ENCODE measurements around the gene CHRNG.

CHRNG gene

GRCh38 chr2:232539298-232540231, at the start of gene CHRNG:
Gene CHRNG (plus strand): TSS chr2:232539692. CDS start chr2:232539748, 56 bp downstream.
- peaks cover 11% of the 10 kb centered on the region for H3K9me3 ChIP-seq (ENCODE audit: control insufficient read depth, low read length)
- no peak within 1 kb of the TSS for H3K4me3 ChIP-seq (ENCODE audit: low read length)
- H3K4me1 ChIP-seq (ENCODE audit: control insufficient read depth, insufficient read depth, low read length), result no peaks in the 10 kb centered on the region
- no peak for DNase-seq (ENCODE audit: low read depth)
- H3K9ac ChIP-seq (ENCODE audit: low read length), result no peak within 1 kb of the TSS
- H3K36me3 ChIP-seq (ENCODE audit: control insufficient read depth, insufficient read depth, low read length, severe bottlenecking), result no peaks in the 10 kb centered on the region
- H3K27me3 ChIP-seq (replicated peaks; ENCODE audit: control insufficient read depth, insufficient read depth, low read length), result peaks cover 39% of the 10 kb centered on the region

GRCh38 chr2:232490221-232491138, 49.0 kb upstream of the CHRNG start:
- Histone ChIP-seq H3K9ac (ENCODE audit: low read length) (no peak overlapping the region), H3K36me3 (ENCODE audit: control insufficient read depth, insufficient read depth, low read length, severe bottlenecking) (no peaks in the 10 kb centered on the region), H3K9me3 (ENCODE audit: control insufficient read depth, low read length) (no peaks in the 10 kb centered on the region), H3K4me3 (ENCODE audit: low read length) (no peak overlapping the region), H3K27me3 (replicated peaks; ENCODE audit: control insufficient read depth, insufficient read depth, low read length) (peaks cover 24% of the 10 kb centered on the region), H3K4me1 (ENCODE audit: control insufficient read depth, insufficient read depth, low read length) (no peaks in the 10 kb centered on the region)
- no peak for DNase-seq (ENCODE audit: low read depth)

- Histone ChIP-seq H3K27me3 (replicated peaks; ENCODE audit: control insufficient read depth, insufficient read depth, low read length) (peaks cover 27% of the 10 kb centered on the region), H3K36me3 (ENCODE audit: control insufficient read depth, insufficient read depth, low read length, severe bottlenecking) (no peaks in the 10 kb centered on the region), H3K9ac (ENCODE audit: low read length) (no peak overlapping the region), H3K4me1 (ENCODE audit: control insufficient read depth, insufficient read depth, low read length) (no peaks in the 10 kb centered on the region), H3K9me3 (ENCODE audit: control insufficient read depth, low read length) (no peaks in the 10 kb centered on the region), H3K4me3 (ENCODE audit: low read length) (no peak overlapping the region)
- DNase-seq (ENCODE audit: low read depth), result no peak
These were observed 48.2 kb upstream of the CHRNG start for GRCh38 chr2:232491139-232491780.

GRCh38 chr2:232492236-232492848, 47.1 kb upstream of the CHRNG start:
- Histone ChIP-seq H3K4me1 (ENCODE audit: control insufficient read depth, insufficient read depth, low read length) (no peaks in the 10 kb centered on the region), H3K27me3 (replicated peaks; ENCODE audit: control insufficient read depth, insufficient read depth, low read length) (peaks cover 19% of the 10 kb centered on the region), H3K4me3 (ENCODE audit: low read length) (no peak overlapping the region), H3K9ac (ENCODE audit: low read length) (no peak overlapping the region), H3K36me3 (ENCODE audit: control insufficient read depth, insufficient read depth, low read length, severe bottlenecking) (no peaks in the 10 kb centered on the region), H3K9me3 (ENCODE audit: control insufficient read depth, low read length) (no peaks in the 10 kb centered on the region)
- no peak for DNase-seq (ENCODE audit: low read depth)

GRCh38 chr2:232492963-232493700, 46.4 kb upstream of the CHRNG start:
- DNase-seq (ENCODE audit: low read depth), result no peak
- Histone ChIP-seq H3K9me3 (ENCODE audit: control insufficient read depth, low read length) (no peaks in the 10 kb centered on the region), H3K9ac (ENCODE audit: low read length) (no peak overlapping the region), H3K4me1 (ENCODE audit: control insufficient read depth, insufficient read depth, low read length) (no peaks in the 10 kb centered on the region), H3K27me3 (replicated peaks; ENCODE audit: control insufficient read depth, insufficient read depth, low read length) (peaks cover 22% of the 10 kb centered on the region), H3K4me3 (ENCODE audit: low read length) (no peak overlapping the region), H3K36me3 (ENCODE audit: control insufficient read depth, insufficient read depth, low read length, severe bottlenecking) (no peaks in the 10 kb centered on the region)

- no peaks in the 10 kb centered on the region for H3K4me1 ChIP-seq (ENCODE audit: control insufficient read depth, insufficient read depth, low read length)
- H3K9me3 ChIP-seq (ENCODE audit: control insufficient read depth, low read length), result no peaks in the 10 kb centered on the region
- H3K27me3 ChIP-seq (replicated peaks; ENCODE audit: control insufficient read depth, insufficient read depth, low read length), result peaks cover 21% of the 10 kb centered on the region
- H3K4me3 ChIP-seq (ENCODE audit: low read length), result no peak overlapping the region
- no peaks in the 10 kb centered on the region for H3K36me3 ChIP-seq (ENCODE audit: control insufficient read depth, insufficient read depth, low read length, severe bottlenecking)
- no peak overlapping the region for H3K9ac ChIP-seq (ENCODE audit: low read length)
- DNase-seq (ENCODE audit: low read depth), result no peak
These were observed 45.6 kb upstream of the CHRNG start for GRCh38 chr2:232493701-232494474.

GRCh38 chr2:232494542-232494941, 45.0 kb upstream of the CHRNG start:
- peaks cover 26% of the 10 kb centered on the region for H3K27me3 ChIP-seq (replicated peaks; ENCODE audit: control insufficient read depth, insufficient read depth, low read length)
- no peaks in the 10 kb centered on the region for H3K36me3 ChIP-seq (ENCODE audit: control insufficient read depth, insufficient read depth, low read length, severe bottlenecking)
- no peaks in the 10 kb centered on the region for H3K9me3 ChIP-seq (ENCODE audit: control insufficient read depth, low read length)
- no peak overlapping the region for H3K4me3 ChIP-seq (ENCODE audit: low read length)
- no peaks in the 10 kb centered on the region for H3K4me1 ChIP-seq (ENCODE audit: control insufficient read depth, insufficient read depth, low read length)
- no peak for DNase-seq (ENCODE audit: low read depth)
- no peak overlapping the region for H3K9ac ChIP-seq (ENCODE audit: low read length)

GRCh38 chr2:232495292-232495691, 44.2 kb upstream of the CHRNG start:
- H3K9me3 ChIP-seq (ENCODE audit: control insufficient read depth, low read length), result no peaks in the 10 kb centered on the region
- H3K4me3 ChIP-seq (ENCODE audit: low read length), result no peak overlapping the region
- H3K4me1 ChIP-seq (ENCODE audit: control insufficient read depth, insufficient read depth, low read length), result no peaks in the 10 kb centered on the region
- no peaks in the 10 kb centered on the region for H3K36me3 ChIP-seq (ENCODE audit: control insufficient read depth, insufficient read depth, low read length, severe bottlenecking)
- peaks cover 26% of the 10 kb centered on the region for H3K27me3 ChIP-seq (replicated peaks; ENCODE audit: control insufficient read depth, insufficient read depth, low read length)
- DNase-seq (ENCODE audit: low read depth), result no peak
- no peak overlapping the region for H3K9ac ChIP-seq (ENCODE audit: low read length)

- H3K27me3 ChIP-seq (replicated peaks; ENCODE audit: control insufficient read depth, insufficient read depth, low read length), result peaks cover 30% of the 10 kb centered on the region
- no peaks in the 10 kb centered on the region for H3K36me3 ChIP-seq (ENCODE audit: control insufficient read depth, insufficient read depth, low read length, severe bottlenecking)
- H3K4me3 ChIP-seq (ENCODE audit: low read length), result no peak overlapping the region
- DNase-seq (ENCODE audit: low read depth), result no peak
- H3K4me1 ChIP-seq (ENCODE audit: control insufficient read depth, insufficient read depth, low read length), result no peaks in the 10 kb centered on the region
- no peaks in the 10 kb centered on the region for H3K9me3 ChIP-seq (ENCODE audit: control insufficient read depth, low read length)
- H3K9ac ChIP-seq (ENCODE audit: low read length), result no peak overlapping the region
These were observed 42.8 kb upstream of the CHRNG start for GRCh38 chr2:232496501-232497270.
